GM12892 (cell line): ENCODE data around the gene MAP3K21.

ENCODE experiments used
- POLR2A ChIP-seq: IDR thresholded peaks from 2 replicates; pipeline ENCODE4 v1.6.1; 2011; ENCODE audit warnings: low read depth, low read length, control low read depth
- POLR2AphosphoS5 ChIP-seq: IDR thresholded peaks from 2 replicates; pipeline ENCODE4 v1.6.1; 2011; ENCODE audit warnings: low read depth, low read length, control low read depth
- TAF1 ChIP-seq: IDR thresholded peaks from 2 replicates; pipeline ENCODE4 v1.6.1; 2011; ENCODE audit warnings: low read depth, mild to moderate bottlenecking, control low read depth, low read length, borderline replicate concordance

GRCh38 chr1:233389893-233390292 is 62.4 kb downstream of the MAP3K21 start:
- TF ChIP-seq POLR2A (no peak), POLR2AphosphoS5 (no peak), TAF1 (no peak)
